Measurements from ENCODE around the gene CCDC92B.

DNA sequence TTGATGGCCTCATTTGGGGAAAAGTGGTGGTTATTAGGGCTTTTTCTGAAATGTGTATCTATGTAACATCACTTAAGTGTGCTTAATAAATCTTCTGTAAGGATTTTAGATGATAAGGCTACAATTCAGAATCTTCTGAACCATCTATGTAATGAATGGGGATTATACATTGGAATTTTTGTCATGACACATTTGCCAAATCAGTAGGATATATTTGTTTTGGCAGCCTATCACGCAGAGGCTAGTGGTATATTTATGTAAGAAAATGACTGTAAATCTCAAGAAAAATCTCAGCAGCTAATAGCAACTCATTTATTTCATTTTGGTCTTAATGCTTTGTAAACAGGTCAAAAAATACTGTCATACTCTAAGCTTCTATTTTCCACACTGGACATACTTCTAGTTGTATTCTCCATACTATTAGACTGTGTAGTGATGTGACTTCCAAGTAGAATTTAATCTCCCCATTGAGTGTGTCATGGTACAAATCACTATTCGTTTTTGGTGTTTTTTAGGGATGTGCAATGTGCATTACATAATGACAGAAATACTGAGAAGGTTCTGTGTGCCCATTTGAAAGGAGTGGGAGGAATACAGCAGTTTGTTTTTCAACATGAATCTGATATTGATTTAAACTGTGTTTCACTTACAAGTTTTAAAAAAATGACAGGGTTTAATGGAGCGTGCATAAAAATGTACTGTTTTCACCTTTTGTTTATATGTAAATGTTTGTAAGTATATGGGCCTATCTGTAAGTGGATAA lies 67.1 kb downstream of the CCDC92B start:
- TF ChIP-seq CTCF (IDR thresholded peaks at IDR 0.05) (no peak), POLR2A (IDR thresholded peaks at IDR 0.05) (no peak)

Measured in uterus (tissue), 2 donors.